Activated CD8-positive, alpha-beta memory T cell treated with anti-CD3 and anti-CD28 coated beads for 1 hour (primary cell): ENCODE measurements around the gene CCDC124.

Experiments
- DNase-seq, 2 donors: peaks; one replicate each; pipeline ENCODE4 v3.0.0-alpha.2; 2020; ENCODE audit warnings: low read depth in 1 of 2; ENCODE audit errors: extremely low read depth in 1 of 2

Gene CCDC124

DNA sequence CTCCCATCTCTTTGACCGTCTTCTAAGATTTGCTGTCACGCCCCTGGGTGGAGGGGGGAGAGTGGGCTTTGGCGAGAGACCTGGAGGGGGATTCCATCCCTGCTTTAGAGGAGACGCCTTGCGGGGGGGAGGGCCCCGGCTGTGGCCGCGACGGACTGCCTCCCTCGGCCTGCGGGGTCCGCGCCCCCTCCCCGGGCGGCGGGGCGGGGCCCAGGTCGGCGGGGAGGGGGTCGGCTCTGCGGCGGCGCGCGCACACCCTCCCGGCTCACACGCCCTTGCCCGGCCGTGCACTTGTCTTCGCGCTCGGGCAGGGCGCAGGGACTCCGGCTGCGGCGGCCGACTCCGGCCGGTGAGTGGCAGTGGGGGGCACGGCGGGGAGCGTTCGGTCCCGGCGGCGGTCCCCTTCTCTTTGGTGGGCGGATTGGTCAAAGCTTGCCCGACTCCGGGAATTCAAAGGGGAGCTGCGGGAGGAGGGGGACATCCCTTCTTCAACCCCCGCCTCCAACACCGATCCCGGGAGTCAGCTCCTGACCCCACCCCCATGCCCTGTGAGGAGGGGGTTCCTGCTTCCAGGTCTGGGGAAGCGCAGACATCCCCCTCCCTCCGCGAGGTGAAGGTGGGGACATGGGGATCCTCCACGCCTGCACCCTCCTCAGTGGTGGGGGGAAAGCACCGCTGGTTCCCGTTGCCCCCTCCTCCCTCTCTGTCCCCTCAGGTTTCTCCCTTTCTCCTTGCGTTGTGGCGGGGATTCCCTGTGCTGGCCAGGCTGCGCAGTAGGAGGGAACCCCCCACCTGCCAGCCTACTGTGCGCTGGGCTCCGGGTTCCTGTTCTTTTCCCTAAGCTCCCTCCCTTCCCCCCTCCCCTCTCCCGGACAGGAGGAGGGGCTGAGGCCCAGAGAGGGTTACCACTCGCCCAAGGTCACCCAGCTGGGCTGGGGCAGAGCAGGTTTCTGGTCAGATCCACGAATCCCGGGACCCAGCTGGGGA, 19.5 kb downstream of the CCDC124 start:
- no peak for DNase-seq

DNA sequence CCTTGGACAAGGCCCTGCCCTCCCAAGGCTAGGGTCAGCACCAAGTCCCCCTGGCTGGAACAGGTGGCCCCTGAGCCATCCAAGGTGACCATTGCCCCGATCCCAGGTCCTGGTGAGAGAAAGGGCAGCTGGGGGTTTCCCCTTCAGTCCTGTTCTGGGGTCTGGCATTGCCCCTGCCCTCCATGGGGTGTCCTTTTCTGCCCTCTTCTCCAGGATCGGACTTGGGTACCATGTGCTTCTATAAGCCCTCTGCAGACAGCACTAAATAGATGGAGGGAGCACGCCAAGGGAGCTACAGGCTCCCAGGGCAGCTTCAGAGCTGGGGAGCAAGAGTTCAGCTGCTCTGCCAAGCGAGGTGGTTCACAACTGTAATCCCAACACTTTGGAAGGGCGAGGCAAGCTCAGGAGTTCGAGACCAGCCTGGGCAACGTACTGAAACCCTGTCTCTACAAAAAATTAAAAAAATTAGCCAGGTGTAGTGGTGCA, 20.5 kb downstream of the CCDC124 start:
- DNase-seq, result no peak

DNA sequence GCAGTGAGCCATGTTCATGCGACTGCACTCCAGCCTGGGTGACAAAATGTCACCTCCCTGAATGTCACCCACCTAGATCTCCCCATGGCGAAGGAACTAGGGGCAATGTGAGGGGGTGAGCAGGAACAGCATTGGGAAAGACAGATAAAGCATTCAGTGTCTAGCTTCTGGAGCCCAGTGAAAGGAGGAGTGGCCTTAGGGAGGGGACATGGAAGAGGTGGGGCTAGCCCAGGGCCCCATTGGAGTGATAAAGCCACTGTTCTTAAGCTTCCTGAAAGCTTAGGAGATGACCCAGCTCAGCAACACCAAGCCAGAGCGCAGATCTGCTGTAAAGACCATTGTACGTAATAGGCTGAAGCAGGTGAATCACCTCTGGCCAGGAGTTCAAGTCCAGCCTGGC, 21.1 kb downstream of the CCDC124 start:
- no peak for DNase-seq

DNA sequence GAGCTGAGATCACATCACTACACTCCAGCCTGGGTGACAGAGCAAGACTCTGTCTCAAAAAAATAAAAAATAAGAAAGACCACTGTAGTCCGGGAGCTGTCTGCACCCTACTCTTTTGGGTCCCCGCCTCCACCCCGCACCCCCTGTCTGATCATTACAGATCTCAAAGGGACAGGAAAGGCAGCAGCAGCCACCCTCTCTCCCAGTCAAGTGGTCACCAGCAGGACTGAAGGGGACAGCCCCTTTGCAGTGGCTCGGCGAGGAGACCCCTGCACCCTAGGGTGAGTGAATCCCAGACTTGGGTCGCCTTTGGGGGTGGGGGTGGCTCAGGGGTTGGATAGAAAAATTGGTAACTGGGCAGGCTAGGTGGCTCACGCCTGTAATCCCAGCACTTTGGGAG, 21.6 kb downstream of the CCDC124 start:
- no peak for DNase-seq

DNA sequence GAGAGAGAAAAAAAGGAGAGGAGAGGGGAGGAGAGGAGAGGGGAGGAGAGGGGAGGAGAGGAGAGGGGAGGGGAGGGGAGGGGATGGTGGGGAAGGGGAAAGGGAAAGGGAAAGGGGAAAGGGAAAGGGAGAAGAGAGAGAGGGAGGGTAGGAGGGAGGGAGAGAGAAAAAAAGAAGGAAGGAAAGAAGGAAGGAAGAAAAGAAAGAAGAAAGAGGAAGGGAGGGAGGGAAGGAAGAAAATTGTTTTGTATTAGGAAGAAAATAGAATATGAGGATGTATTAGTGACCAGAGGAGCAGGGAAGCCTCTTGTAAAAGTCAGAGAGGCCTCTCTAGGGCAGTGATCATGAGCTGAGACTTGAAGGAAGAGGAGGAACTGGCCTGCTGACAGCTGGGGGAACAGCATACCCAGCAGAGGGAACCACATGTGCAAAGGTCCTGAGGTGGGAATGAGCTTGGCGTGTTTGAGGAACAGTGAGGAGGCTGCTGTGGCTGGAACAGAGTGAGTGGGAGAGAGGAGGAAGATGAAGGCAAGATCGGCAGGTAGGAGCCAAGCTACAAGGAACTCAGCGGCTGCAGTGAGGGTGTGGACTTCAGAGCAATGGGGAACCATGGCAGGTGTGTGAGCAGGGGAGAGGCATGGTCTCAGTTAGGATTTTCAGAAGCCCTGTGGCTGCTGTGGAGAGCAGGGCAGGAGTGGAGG, 24.5 kb downstream of the CCDC124 start:
- no peak for DNase-seq

GRCh38 chr19:17957885-17958284, 25.1 kb downstream of the CCDC124 start:
- no peak for DNase-seq

- no peak for DNase-seq
These were observed 31.3 kb downstream of the CCDC124 start for GRCh38 chr19:17963936-17964691.

GRCh38 chr19:17965370-17966128, 32.7 kb downstream of the CCDC124 start:
- DNase-seq, result no peak

DNA sequence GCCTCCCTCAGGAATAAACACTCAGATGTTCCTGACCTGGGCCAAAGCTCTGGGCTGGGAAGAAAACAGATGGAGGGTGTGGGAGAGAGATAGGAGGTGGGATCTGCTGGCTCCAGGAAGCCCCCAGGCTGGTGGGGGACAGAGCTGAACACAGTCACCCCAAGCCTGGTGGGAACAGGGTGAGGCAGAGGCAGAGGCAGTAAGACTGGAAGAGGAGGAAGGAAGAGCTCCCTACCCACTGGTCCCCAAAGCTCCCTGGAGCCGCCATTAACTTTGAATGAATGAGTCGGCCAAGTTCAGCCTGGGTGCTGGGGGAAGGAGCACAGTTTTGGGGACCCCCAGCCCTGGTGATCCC, 33.3 kb downstream of the CCDC124 start:
- DNase-seq, result no peak

DNA sequence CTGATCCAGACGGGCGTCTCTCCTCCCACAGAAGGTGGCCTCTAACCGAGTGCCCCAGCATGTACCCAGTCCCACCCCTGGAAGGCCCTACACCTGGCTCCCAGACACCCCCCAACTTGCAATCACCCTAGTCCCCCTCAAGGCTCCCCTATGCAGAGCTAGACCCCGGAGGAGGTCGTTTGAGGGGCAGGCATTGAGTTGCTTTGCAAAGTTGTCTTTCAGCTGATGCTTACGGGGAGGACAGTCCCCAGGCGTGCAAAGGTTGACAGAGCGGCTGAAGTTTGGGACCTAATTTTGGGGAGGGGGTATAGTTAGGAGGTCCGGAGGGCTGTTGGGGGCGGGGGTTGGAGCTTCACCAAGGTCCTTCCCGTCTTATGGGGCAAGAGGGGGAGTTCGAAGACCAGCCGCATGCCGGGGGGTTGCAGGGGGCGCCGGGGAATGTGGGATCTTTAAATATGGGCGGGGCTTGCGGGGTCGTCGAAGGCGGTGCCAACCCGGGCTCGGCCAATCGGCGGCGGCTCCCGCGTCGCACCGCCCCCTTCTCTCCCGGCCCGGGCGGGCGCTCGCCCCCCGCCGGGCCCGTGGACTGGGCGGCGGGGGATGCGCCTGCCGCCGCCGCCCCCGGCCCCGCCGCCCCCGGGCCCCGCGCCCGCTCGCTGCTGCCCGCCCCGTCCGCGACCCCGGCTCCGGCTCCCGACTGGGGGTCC, 33.9 kb downstream of the CCDC124 start, which contains the start of gene KCNN1:
KCNN1 (plus strand) TSS at position 558 of the 707 bp plus-strand sequence. CDS start 6,782 bp downstream, outside the sequence.
- DNase-seq, result no peak

DNA sequence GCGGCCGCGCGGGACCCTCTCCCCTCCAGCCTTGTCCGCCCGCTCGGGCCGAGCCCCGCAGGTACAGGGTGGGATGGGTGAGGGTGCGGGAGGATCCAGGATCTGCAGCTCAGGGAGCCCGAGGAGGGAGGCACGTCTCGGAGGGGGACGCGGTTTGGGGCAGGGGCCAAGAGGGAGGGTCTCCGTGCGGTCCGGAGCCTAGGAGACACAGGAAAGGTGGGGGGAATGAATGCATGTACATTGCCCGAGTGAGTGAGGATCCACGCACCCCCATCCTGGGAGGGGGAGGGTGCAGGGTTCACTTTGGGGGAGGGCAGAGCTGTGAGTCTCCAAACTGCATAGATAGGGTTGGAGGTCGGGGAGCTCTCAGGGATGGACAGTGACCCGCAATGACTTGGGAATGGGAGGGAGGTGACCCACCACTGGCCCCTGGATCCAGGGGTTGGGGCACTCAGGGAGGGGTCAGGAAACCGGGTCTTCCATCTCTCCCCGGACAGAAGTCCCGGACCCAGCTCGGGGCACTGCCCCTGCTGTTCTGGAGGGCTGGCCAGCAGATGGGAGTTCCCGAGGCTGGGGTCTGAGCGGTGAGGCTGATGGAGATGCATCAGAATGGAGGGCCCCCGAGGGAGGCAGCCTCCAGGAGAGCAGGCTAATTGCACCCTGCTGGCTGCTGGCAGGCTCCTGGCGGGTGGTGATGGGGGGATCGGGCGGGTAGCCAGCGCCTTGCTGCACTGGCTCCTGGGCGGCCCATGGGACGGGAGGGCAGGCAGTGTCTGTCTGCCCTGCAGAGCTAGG, 34.6 kb downstream of the CCDC124 start:
- DNase-seq, result no peak

- DNase-seq, result no peak
These were observed 35.5 kb downstream of the CCDC124 start for GRCh38 chr19:17968362-17968761.

- no peak for DNase-seq
These were observed 36.4 kb downstream of the CCDC124 start for GRCh38 chr19:17969096-17969792.

- no peak for DNase-seq
These were observed 39.4 kb downstream of the CCDC124 start for GRCh38 chr19:17972230-17972629.

DNA sequence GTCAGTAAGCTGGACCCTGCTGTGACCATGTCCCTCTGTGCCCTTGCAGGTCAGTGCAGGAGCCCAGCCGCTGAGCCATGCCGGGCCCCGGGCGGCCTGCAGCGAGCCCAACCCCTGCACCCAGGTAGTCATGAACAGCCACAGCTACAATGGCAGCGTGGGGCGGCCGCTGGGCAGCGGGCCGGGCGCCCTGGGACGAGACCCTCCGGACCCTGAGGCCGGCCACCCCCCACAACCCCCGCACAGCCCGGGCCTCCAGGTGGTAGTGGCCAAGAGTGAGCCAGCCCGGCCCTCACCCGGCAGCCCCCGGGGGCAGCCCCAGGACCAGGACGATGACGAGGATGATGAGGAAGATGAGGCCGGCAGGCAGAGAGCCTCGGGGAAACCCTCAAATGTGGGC, 40.9 kb downstream of the CCDC124 start:
- no peak for DNase-seq

DNA sequence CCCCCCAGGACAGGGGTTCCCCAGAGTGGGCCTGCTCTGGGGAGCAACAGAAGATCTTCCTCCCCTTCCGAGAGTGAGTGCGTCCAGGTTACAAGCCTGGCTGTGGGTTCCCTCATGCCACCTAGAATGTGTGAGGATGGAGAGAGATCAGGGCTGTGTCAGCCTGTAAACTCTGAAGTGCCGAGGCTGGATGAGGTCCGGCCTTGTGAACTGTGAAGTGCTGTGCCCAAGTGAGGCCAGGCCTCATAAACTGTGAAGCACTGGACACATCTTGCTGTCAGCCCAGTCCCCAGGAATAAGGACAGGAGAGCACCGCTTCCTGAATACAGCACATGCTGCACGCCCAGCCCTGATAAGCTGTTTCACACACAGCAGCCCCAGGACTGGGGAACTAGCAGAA, 41.7 kb downstream of the CCDC124 start:
- DNase-seq, result no peak

- DNase-seq, result no peak
These were observed 42.2 kb downstream of the CCDC124 start for GRCh38 chr19:17975032-17975431.

DNA sequence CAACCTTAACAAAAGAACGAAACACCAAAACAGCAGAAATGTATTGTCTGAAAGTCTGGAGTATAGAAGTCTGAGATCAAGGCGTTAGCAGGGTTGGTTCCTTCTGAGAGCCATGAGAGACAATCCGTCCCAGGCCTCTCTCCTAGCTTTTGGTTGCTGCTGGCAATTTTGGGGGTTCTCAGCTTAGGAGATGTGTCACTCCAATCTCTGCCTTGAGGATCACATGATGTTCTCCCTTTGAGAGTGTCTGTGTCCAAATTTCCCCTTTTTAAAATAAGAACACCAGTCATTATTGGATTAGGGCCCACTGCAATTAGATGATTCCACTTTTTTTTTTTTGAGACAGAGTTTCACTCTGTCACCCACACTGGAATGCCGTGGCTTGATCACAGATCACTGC, 44.2 kb downstream of the CCDC124 start:
- DNase-seq, result no peak
